Nephron (organoid): ENCODE data around the gene IFNGR1.

Experiments
- H3K27ac Mint-ChIP-seq, 3 experiments: 2 replicates each; pipeline ENCODE4 v1.8.0; 2020; ENCODE audit warnings: mixed read lengths in 3 of 3, mild to moderate bottlenecking in 2 of 3, moderate library complexity in 1 of 3
- H3K27me3 Mint-ChIP-seq: 2 replicates; pipeline ENCODE4 v1.8.0; 2021; ENCODE audit warnings: low read depth, mild to moderate bottlenecking, moderate library complexity, mixed read lengths
- H3K36me3 Mint-ChIP-seq: 2 replicates; pipeline ENCODE4 v1.8.0; 2020; ENCODE audit warnings: low read depth, mixed read lengths
- H3K4me1 Mint-ChIP-seq: 2 replicates; pipeline ENCODE4 v1.8.0; 2020; ENCODE audit warnings: mixed read lengths
- H3K4me3 Mint-ChIP-seq, 3 experiments: 2 replicates each; pipeline ENCODE4 v1.8.0; 2020; ENCODE audit warnings: mild to moderate bottlenecking in 3 of 3, mixed read lengths in 3 of 3, moderate library complexity in 2 of 3
- H3K9me3 Mint-ChIP-seq: 2 replicates; pipeline ENCODE4 v1.8.0; 2020; ENCODE audit warnings: mixed read lengths
- CTCF ChIP-seq, 3 experiments: fragments of 200-600 bp; sonication (generic); IDR thresholded peaks; one replicate each; pipeline ENCODE4 v1.5.0; 2021; ENCODE audit warnings: antibody characterized with exemption in 3 of 3; ENCODE audit not compliant: unreplicated experiment in 3 of 3

IFNGR1 gene

DNA sequence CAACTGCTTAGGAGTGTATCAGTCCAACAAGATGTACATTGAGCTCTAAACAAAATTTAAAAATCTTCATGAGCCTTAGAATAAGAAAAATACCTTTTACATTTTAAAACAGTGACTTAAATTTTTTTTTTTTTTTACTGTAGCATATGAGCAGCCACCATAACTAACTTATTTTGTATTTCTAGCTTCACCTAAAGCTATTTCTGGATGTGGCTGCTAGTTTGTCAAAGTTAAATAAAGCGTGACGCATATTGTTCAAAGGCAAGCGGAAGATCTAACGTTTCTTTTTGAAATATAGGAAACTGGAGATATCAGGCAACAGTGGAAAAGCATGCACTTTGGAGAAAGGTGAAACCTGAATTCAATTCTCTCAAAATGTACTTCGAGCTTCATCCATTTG, 42.5 kb downstream of the IFNGR1 start:
- H3K4me1 Mint-ChIP-seq = no peaks in the 10 kb centered on the region
- peaks cover 3% of the 10 kb centered on the region for H3K27me3 Mint-ChIP-seq
- no peak for TF ChIP-seq CTCF (IDR thresholded peaks at IDR 0.05; ENCODE audit: unreplicated experiment in 3 of 3)
- no peak overlapping the region for H3K4me3 Mint-ChIP-seq
- peaks cover 13% of the 10 kb centered on the region for H3K9me3 Mint-ChIP-seq
- H3K27ac Mint-ChIP-seq = no peak overlapping the region
- H3K36me3 Mint-ChIP-seq = no peaks in the 10 kb centered on the region

DNA sequence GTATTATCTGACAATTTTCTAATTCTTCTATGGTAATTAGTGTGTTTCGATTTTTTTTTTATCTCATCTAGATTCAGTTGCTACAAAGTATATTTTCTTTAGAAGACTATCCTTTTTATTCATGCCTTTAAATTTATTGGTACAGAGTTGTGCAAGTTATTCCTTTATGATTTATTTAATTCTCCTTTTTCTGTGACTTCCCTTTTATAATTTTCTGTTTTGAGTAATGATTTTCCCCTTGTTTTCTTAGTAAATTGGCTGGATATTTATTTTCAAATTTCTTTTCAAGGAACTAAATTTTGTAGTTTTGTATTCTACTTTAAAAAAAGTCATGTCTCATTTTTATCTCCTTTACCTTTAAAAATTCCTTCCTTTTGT, 43.3 kb downstream of the IFNGR1 start:
- Mint-ChIP-seq H3K36me3 (no peaks in the 10 kb centered on the region), H3K4me1 (no peaks in the 10 kb centered on the region), H3K27ac (no peak overlapping the region), H3K27me3 (peaks cover 3% of the 10 kb centered on the region), H3K9me3 (peaks cover 12% of the 10 kb centered on the region), H3K4me3 (no peak overlapping the region)
- TF ChIP-seq CTCF (IDR thresholded peaks at IDR 0.05; ENCODE audit: unreplicated experiment in 3 of 3) = no peak

DNA sequence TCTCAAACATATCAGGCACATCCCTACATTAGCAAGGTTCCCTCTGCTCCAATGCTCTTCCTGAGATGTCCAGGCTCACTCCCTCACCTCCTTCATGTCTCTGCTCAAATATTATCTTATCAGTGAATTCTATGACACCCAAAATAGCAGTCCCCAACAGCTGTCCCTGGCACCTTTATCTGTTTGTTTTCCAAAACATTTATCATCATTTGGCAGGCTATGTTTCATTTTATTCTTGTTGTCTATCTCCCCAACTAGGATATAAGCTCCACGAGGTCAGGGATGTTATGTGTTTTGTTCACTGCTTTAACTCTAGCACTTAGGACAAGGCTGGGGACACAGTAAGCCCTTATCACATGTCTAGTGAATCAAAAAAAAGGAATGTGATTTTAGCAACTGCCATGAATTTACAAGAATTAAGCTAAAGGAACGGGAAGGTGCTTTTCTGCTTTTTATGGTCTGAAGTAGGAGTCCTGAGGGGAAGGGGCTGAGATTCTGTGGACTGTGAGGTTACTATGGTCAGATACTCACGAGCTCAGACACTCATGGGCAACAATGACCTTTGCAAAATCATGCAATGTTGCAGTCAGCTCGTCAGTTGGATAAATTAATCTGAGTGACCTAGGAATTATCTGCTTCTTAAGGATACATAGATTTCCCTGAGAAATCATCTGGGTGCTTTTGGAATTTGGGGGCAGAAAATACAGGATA, 43.9 kb downstream of the IFNGR1 start:
- Mint-ChIP-seq H3K4me3 (no peak overlapping the region), H3K4me1 (no peaks in the 10 kb centered on the region), H3K9me3 (peaks cover 11% of the 10 kb centered on the region), H3K27ac (no peak overlapping the region), H3K36me3 (no peaks in the 10 kb centered on the region), H3K27me3 (peaks cover 3% of the 10 kb centered on the region)
- no peak for TF ChIP-seq CTCF (IDR thresholded peaks at IDR 0.05; ENCODE audit: unreplicated experiment in 3 of 3)

DNA sequence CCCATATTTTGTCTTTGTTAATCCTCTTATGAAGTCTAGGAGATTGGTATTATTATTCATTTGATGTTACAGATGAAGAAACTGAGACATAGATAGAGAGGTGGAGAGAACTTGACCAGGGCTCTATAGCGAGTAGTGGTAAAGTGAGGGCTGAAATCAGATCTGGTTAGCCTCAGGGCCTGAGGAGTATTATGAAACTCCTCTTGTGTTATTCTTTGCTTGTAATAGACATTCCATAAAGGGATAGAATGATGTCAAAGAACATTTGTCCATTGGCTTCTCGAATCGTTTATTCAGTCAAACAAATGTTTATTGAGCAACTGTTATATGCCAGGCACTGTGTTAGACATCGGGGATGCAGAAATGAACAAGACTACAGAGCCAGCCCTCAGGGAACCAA, 45.7 kb downstream of the IFNGR1 start, which contains the start of gene IL22RA2:
IL22RA2 (minus strand) TSS at position 144 of the 400 bp plus-strand sequence. CDS start 11,895 bp downstream, outside the sequence.
- no peaks in the 10 kb centered on the region for H3K36me3 Mint-ChIP-seq
- no peak for TF ChIP-seq CTCF (IDR thresholded peaks at IDR 0.05; ENCODE audit: unreplicated experiment in 3 of 3)
- H3K4me1 Mint-ChIP-seq = no peaks in the 10 kb centered on the region
- H3K27me3 Mint-ChIP-seq = peaks cover 3% of the 10 kb centered on the region
- H3K27ac Mint-ChIP-seq = no peak within 1 kb of the TSS
- no peak within 1 kb of the TSS for H3K4me3 Mint-ChIP-seq
- H3K9me3 Mint-ChIP-seq = peaks cover 5% of the 10 kb centered on the region

DNA sequence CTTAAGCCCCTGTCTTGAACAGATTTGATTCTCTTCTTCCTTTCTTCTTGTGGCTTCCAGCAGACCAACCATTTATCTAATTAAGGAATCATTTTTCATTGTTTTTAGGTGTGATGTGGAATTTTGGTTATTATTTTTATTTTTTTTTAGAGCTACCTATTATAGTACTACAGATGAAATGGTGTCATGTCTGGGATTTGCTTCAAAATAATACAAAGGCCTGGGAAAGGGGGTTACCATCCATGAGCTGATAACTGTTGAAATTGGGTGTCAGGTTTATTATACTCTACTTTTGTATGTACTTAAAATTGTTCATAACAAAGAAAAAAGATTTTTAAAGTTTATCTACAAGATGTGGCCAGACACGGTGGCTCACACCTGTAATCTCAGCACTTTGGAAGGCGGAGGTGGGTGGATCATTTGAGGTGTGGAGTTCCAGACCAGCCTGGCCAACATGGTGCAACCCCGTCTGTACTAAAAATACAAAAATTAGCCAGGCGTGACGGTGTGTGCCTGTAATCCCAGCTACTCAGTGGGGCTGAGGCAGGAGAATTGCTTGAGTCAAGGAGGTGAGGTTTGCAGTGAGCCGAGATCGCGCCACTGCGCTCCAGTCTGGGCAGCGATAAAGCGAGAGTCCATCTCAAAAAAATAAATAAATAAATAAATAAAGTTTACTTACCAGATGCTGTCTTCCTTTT, 46.3 kb downstream of the IFNGR1 start:
- Mint-ChIP-seq H3K4me1 (no peaks in the 10 kb centered on the region), H3K9me3 (peaks cover 5% of the 10 kb centered on the region), H3K36me3 (no peaks in the 10 kb centered on the region), H3K4me3 (no peak overlapping the region), H3K27ac (no peak overlapping the region), H3K27me3 (peaks cover 3% of the 10 kb centered on the region)
- TF ChIP-seq CTCF (IDR thresholded peaks at IDR 0.05; ENCODE audit: unreplicated experiment in 3 of 3) = no peak
